ENCODE measurements around the gene SLC24A4.

SLC24A4 gene

GRCh38 chr14:92475451-92476187 is 152.7 kb downstream of the SLC24A4 start:
- no peak for DNase-seq (ENCODE audit: low spot score)

GRCh38 chr14:92480856-92481255 is 157.9 kb downstream of the SLC24A4 start:
- no peak for DNase-seq (ENCODE audit: low spot score)

DNA sequence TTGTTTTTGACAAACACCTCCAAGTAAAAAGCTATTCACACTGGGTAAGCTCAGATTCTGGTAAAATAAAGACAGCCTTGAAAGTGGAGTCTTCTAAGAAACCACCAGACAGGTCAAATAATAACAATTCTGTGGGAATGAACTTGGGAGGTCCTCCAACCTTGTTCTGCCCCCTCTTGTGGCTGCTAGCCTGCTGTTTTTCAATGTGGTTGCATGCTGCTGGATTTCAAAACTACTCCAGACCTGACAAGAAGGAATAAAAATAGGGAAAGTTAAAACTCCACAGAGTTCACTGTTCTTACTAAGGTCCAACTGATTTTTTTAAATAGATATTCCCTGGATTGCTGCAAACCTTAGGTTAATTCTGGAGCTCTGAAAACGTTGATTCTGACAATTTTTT is 158.4 kb downstream of the SLC24A4 start:
- DNase-seq (ENCODE audit: low spot score), result no peak

DNA sequence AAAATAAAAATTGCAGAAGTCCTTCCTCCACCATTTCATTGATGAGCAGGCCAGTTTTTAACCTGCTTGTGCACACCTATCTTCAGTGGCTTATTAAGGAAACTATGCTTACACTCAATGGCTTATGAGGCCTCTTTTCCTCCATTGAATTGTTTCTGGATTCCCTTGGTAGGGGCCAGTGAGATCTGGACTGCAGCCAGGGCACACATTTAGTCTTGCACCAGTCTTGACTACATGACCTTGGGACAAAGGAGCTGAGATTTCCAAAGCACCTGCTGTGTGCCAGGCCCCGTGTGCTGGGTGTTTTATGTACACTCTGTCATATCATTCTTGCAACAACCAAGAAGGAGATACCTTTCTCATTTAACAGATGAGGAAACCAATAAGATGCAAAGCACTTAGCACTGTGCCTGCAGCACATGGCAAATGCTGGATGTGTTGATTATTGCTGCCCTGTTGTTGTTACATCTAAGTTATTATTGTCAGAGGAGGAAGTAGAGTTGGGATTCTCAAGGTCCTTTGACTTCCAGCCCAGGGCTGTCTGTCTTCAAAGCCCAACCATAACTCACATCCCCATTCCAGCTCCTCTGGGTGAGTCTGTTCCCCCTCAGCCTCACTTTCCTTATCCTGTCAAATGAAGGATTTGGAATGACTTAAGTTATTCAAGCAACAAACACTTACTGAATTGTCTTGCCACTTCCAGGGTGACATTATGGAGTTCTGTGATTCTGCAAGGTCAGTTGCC is 159.0 kb downstream of the SLC24A4 start:
- DNase-seq (ENCODE audit: low spot score), result no peak

DNA sequence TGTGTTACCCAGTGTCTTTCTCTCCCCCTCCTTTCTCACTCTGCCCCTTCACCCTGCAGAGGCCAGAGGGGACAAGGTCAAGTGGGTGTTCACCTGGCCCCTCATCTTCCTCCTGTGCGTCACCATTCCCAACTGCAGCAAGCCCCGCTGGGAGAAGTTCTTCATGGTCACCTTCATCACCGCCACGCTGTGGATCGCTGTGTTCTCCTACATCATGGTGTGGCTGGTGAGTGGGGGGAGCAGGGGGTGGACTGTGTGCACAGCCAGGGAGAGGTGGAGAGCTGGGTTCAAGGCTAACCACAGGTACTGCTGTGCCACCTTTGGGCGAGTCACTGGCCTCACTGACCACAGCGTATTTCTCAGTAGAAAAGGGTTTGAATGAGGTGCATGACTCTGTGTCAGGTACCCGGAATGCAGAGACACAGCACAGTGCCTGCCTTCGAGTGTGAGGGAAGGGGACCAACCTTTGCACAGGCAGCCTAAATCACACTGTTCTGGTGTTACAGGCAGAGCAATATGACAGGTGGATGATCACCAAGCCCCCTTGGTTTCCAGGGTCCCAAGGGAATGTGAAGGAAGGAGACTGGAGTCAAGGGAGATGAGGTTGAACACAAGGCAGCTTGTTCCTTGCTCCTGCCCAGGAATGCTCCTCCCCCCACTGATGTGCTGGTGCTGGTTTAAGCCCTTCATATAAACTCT is 159.8 kb downstream of the SLC24A4 start:
- no peak for DNase-seq (ENCODE audit: low spot score)

DNA sequence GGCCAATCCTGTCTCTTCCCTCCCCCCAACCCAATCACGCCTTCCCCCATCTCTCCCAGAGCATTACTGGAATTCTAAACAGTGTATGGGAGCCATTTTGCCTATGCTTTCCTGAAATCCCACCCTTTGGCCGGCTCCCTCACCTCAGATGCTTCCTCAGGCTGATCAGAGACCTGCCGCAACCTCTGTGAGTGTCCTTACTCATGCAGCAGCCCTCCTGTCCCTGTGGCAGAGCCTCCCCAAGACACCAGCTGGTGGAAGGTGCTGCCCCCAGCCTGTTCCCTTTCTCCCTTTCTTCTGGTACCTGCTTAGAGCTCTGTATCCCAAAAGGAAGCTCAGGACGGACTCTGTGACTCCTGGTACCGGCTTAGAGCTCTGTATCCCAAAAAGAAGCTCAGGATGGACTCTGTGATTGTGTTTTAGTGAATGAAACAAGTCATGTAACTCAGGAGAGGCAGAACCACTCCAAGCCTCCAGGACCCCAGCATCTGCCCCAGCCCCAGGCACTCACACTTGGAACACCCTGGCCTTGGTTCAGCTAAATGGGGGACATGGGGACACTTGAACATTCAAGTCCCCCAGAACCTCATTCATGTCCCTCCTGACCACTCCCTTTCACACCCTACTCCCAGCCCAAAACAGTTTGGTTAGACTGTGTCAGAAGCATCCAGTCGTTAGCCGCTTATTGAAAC is 161.3 kb downstream of the SLC24A4 start:
- DNase-seq (ENCODE audit: low spot score), result no peak

DNA sequence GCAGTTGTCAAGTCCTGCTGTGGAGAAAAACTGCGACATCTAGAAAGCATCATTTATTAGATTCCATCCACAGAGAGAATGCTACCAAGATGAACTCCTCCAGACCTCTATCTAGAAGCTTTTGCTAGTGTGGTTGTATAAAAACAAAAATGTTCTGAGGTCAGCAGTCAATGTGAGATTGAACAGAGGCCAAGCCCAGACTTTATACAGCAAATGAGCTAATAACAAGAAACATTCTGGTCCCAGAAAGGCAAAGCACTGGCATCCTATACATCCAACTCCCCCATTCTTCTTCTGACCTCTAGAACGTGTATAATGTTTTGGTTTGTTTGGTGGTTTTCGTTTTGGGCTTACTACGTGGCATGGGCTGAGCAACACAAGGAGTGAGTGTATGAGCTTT is 163.9 kb downstream of the SLC24A4 start:
- DNase-seq (ENCODE audit: low spot score), result no peak

GRCh38 chr14:92487513-92488133 is 164.7 kb downstream of the SLC24A4 start:
- no peak for DNase-seq (ENCODE audit: low spot score)

- DNase-seq (ENCODE audit: low spot score), result no peak
Measured at GRCh38 chr14:92489394-92490238, 166.7 kb downstream of the SLC24A4 start.

- peak; percentile 20 for DNase-seq (ENCODE audit: low spot score)
Measured at GRCh38 chr14:92490239-92490959, 167.4 kb downstream of the SLC24A4 start.

GRCh38 chr14:92491782-92492181 is 168.8 kb downstream of the SLC24A4 start:
- DNase-seq (ENCODE audit: low spot score), result no peak

DNA sequence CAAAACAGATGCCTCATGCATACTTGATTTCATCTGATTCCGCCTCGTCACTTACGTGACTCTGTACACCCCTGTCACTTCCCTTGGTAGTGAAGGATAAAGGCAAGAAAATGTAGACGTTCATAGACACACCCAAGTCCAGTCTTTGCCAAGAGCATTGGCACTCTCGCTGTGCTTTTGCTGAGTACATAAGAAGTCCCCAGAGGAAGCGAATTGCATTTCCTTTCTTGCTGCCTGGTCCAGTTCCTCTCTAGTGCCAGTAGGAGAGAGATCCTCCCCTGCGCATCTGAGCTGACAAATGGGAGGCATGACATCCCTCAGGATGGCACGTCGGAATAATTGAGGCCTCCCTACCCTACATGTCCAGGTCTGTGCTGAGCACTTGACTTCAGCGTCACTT is 169.3 kb downstream of the SLC24A4 start:
- no peak for DNase-seq (ENCODE audit: low spot score)

GRCh38 chr14:92493024-92493423 is 170.1 kb downstream of the SLC24A4 start:
- no peak for DNase-seq (ENCODE audit: low spot score)

GRCh38 chr14:92493492-92493891 is 170.5 kb downstream of the SLC24A4 start:
- DNase-seq (ENCODE audit: low spot score), result no peak

DNA sequence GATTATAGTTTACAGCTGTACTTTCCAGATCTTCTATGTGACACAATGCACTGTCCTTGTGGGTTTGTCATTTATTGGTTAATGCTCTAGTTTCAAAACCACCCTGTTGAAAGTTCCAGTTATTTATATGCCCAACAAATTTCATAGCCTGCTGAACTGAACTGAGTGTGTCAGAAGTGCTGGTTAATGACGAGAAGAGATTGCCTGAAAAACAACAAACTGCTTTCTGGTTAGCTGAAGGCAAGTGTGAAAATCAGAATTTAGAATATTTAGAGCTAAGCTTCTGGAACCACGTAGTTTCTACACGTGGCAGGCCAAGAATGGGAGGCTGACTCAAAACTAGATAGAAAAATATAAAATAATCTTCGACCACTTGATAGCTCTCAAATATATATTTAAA is 171.5 kb downstream of the SLC24A4 start:
- no peak for DNase-seq (ENCODE audit: low spot score)

DNA sequence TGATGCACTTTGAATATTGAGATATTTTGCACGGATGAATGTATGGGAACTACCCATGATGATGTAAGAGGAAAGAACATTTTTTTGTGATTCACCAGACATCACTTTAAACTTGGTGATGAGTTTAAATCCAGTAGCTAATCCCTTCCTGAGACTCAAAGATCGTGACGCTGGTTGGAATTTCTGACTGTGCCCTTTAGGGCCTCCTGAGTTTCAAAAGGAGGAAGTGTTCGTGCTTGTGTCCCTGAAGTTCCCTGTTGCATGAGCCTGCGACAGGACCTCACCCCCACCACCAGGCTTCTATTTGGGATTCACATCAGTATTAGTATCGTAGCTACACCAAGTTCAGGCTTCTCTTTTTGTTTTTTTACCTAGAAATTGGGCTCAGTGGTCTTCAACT is 172.1 kb downstream of the SLC24A4 start:
- DNase-seq (ENCODE audit: low spot score), result no peak

DNA sequence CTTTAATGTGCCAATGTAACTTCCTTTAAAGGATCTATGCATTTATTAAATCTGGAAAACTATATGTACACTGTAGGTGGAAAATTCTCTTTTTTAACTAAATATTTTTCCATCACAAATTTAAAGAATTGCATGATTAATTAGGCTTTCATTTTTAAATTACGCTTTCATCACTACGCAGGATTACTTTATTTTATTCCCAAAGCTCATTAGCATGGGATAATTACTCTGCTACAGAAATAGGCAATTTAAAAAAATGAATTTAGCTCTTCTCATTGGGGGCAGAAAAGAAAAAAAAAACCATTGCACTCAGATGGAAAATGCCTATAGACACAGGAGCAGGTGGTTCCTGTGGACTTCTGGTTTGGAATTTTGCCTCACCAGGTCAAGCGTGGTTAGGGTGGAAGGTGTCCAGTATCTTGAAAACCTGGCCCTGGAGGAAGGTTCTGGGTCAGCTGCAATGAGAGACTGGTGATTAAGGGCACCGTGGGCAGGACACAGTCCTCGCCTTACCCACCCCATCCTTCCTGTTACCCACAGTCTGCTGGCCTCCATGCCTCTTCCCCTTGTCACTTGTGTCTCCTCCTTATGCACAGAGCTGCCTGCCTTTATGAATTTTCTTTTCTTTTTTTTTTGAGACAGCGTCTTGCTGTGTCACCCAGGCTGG is 173.4 kb downstream of the SLC24A4 start:
- no peak for DNase-seq (ENCODE audit: low spot score)

DNA sequence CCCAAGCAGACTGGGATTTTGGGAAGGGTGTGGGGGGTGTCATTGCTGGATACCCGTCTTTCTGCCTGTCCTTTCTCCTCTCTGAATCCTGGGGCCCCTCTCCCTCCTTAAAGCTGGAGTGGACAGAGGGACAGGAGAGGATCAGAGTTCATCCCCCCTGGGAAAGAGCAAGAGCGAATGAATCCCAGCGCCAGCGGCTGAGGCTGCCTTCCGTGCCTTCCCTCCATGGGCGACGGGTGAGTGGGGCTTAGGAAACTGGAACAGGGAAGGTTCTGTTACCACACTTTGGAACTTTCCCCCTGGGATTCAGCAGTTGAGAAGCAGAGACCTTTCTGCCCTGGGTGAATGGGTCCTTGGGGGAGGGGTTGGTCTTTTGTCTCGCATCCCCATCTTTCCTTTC is 174.4 kb downstream of the SLC24A4 start:
- DNase-seq (ENCODE audit: low spot score), result no peak

DNA sequence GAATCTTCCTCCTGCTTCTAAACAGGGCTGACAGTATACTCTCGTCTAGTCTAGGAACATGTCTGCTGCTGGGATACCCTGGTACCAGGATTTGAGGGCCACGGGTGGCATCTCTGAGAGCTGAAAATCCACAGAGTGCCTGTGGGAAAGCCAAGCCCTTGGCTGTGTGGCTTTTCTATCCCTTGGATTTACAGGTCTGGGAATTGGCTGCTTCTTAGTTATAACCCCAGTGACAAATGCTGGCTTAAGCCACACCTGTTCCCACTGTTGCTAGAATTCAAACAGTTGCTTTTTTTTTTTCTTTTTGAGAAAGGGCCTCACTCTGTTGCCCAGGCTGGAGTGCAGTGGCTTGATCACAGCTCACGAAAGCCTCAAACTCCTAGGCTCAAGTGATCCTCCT is 176.3 kb downstream of the SLC24A4 start:
- no peak for DNase-seq (ENCODE audit: low spot score)

GRCh38 chr14:92500491-92500941 is 177.6 kb downstream of the SLC24A4 start:
- peak; percentile 35 for DNase-seq (ENCODE audit: low spot score)
